Measurements from ENCODE around the gene SLC16A5. TPM values are rescaled to one million over a fixed set of nuclear protein-coding genes. Genes with fewer than 3 reads are reported as not detected.

SLC16A5 gene
- total RNA-seq, 1 experiment from 2014 or later = 33.8 TPM

DNA sequence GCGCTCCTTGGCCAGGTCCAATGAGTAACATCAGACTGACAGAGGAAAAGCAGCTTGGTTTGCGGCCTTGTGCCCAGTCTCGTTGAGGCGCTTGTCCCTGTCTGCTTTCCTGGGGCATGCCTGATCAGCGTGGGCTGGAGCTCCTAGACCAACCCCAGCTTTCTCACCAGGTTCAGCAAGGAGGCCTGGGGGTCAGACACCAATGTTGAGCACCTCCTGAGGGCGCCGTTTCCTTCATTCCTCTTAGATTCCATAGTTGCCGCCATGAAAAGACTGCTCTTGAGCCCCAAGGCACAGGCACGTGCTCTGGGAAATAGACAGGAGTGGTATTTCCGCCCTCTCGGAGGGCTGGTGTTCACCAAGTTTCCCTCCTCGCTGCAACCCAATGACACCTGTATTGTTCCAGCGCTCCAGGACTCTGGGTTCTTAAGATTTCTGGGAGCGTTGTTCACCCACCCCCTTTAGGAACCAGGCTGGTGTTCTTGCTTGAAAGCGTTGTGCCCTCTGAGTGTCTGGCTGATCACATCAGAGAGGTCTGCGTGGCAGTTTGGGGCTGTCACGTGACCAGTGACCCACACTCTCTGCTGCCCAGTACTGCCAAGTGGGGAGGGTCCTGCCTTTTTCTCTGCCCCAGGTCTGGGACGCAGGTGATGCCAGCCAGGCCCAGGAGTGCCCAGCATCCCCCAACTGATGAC, 22.7 kb upstream of the SLC16A5 start:
- Mint-ChIP-seq H3K36me3 (ENCODE audit: insufficient read depth, unreplicated experiment) (peaks cover 47% of the 10 kb centered on the region), H3K4me3 (ENCODE audit: unreplicated experiment) (no peak overlapping the region), H3K4me1 (ENCODE audit: low read depth, unreplicated experiment) (peaks cover 2% of the 10 kb centered on the region), H3K27me3 (ENCODE audit: insufficient read depth, unreplicated experiment) (no peaks in the 10 kb centered on the region), H3K9me3 (ENCODE audit: unreplicated experiment) (no peaks in the 10 kb centered on the region), H3K27ac (ENCODE audit: unreplicated experiment) (no peak overlapping the region)
- Histone ChIP-seq H3K36me3 (ENCODE audit: control insufficient read depth, insufficient read depth, low read length) (peaks cover 5% of the 10 kb centered on the region), H3K9me3 (no peaks in the 10 kb centered on the region), H3K4me1 (0 out of 2 replicates have a peak, but pooled peaks cover under 1% of the 10 kb centered on the region), H3K4me3 (ENCODE audit: low read depth, low read length) (no peak overlapping the region), H3K27me3 (replicated peaks; ENCODE audit: control insufficient read depth, insufficient read depth, low read length) (no peaks in the 10 kb centered on the region)
- intact Hi-C loops (cut with micrococcal nuclease; ENCODE audit: unreplicated experiment) = loop anchor here (5.0 kb wide), 1 partner anchor 42 kb away; the partner anchor contains the start of gene ARMC7
- BruUV-seq (replicated peaks) = no TSS peak
- CTCF ChIA-PET = interaction anchor here (0.8 kb wide), 1 partner anchor 48 kb away, joined by 3 read pairs; no protein-coding TSS in a partner anchor
- POLR2A ChIA-PET = interaction anchor here (1.0 kb wide), 1 partner anchor 90 kb away, joined by 3 read pairs; no protein-coding TSS in a partner anchor
- no peak for DNase-seq
- TF ChIP-seq, protein P1, sequence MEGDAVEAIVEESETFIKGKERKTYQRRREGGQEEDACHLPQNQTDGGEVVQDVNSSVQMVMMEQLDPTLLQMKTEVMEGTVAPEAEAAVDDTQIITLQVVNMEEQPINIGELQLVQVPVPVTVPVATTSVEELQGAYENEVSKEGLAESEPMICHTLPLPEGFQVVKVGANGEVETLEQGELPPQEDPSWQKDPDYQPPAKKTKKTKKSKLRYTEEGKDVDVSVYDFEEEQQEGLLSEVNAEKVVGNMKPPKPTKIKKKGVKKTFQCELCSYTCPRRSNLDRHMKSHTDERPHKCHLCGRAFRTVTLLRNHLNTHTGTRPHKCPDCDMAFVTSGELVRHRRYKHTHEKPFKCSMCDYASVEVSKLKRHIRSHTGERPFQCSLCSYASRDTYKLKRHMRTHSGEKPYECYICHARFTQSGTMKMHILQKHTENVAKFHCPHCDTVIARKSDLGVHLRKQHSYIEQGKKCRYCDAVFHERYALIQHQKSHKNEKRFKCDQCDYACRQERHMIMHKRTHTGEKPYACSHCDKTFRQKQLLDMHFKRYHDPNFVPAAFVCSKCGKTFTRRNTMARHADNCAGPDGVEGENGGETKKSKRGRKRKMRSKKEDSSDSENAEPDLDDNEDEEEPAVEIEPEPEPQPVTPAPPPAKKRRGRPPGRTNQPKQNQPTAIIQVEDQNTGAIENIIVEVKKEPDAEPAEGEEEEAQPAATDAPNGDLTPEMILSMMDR (IDR thresholded peaks at IDR 0.05; ENCODE audit: insufficient read depth in 1 of 2, low read depth in 1 of 2, low read length in 1 of 2, severe bottlenecking in 1 of 2, unreplicated experiment in 1 of 2) = no peak

DNA sequence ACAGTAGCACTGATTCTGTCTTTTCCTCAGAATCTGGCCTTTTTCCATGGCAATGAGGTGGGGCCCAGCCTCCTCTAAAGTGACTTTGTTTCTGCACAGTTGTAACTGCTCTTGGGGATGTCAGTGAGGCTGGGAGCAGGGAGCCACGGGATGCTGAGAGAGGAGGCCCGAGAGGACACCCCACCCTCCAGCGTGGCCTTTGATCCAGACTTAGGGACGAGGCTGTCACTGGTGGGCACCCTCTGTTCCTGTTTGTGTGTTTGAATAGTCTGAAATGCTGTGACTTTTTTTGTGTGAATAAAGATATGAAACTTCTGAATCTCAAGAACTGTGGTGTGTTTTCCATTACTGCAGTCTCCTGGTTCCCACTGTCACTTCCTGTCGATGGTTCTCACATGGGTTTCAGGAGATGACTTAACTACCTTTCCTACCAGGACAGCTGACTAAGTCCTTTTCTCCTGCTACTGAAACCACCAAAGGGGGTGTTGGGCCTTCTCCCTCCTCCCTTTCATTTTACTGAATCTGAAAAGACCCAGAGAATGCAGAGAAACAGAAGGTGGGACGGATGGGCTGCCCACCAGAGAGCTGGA, 22.1 kb upstream of the SLC16A5 start:
- DNase-seq = no peak
- H3K9me3 ChIP-seq = no peaks in the 10 kb centered on the region
- intact Hi-C loops (cut with micrococcal nuclease; ENCODE audit: unreplicated experiment) = loop anchor here (5.0 kb wide), 1 partner anchor 42 kb away; the partner anchor contains the start of gene ARMC7
- no peaks in the 10 kb centered on the region for H3K27me3 Mint-ChIP-seq (ENCODE audit: insufficient read depth, unreplicated experiment)
- no TSS peak for BruUV-seq (replicated peaks)
- H3K4me1 ChIP-seq = no peaks in the 10 kb centered on the region
- ChIA-PET CTCF (interaction anchor here (0.6 kb wide), 1 partner anchor 85 kb away, joined by 3 read pairs; no protein-coding TSS in a partner anchor), POLR2A (no interaction called here)
- H3K4me3 Mint-ChIP-seq (ENCODE audit: unreplicated experiment) = no peak overlapping the region
- no peak overlapping the region for H3K27ac Mint-ChIP-seq (ENCODE audit: unreplicated experiment)
- H3K36me3 Mint-ChIP-seq (ENCODE audit: insufficient read depth, unreplicated experiment) = peaks cover 41% of the 10 kb centered on the region
- TF ChIP-seq, protein P1 (IDR thresholded peaks at IDR 0.05; ENCODE audit: insufficient read depth in 1 of 2, low read depth in 1 of 2, low read length in 1 of 2, severe bottlenecking in 1 of 2, unreplicated experiment in 1 of 2) = no peak
- H3K4me1 Mint-ChIP-seq (ENCODE audit: low read depth, unreplicated experiment) = no peaks in the 10 kb centered on the region
- H3K36me3 ChIP-seq (ENCODE audit: control insufficient read depth, insufficient read depth, low read length) = peaks cover 5% of the 10 kb centered on the region
- H3K27me3 ChIP-seq (replicated peaks; ENCODE audit: control insufficient read depth, insufficient read depth, low read length) = no peaks in the 10 kb centered on the region
- H3K4me3 ChIP-seq (ENCODE audit: low read depth, low read length) = no peak overlapping the region
- no peaks in the 10 kb centered on the region for H3K9me3 Mint-ChIP-seq (ENCODE audit: unreplicated experiment)

DNA sequence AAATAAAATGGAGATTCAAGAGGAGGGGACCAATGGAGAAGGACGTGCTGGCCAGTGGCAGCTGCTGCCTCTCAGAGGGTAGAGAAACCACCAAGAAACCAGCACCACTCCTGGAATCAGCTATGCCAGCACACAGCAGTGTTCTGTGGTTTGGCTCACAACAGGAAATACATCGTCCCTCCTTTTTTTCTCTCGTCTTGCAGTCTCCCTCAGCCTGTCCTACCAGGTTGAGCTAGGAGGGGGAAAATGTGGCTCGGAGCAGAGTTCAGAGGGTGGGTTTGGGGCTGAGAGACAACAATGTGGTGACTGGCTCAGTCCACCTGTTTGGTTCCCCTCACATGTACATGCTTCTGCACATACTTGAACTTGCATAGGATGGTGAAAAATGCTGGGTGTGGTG, 19.9 kb upstream of the SLC16A5 start:
- H3K4me1 Mint-ChIP-seq (ENCODE audit: low read depth, unreplicated experiment) = peaks cover 7% of the 10 kb centered on the region
- Histone ChIP-seq H3K4me3 (ENCODE audit: low read depth, low read length) (no peak overlapping the region), H3K4me1 (no peaks in the 10 kb centered on the region), H3K27me3 (replicated peaks; ENCODE audit: control insufficient read depth, insufficient read depth, low read length) (no peaks in the 10 kb centered on the region), H3K9me3 (no peaks in the 10 kb centered on the region), H3K36me3 (ENCODE audit: control insufficient read depth, insufficient read depth, low read length) (peaks cover 4% of the 10 kb centered on the region)
- H3K27ac Mint-ChIP-seq (ENCODE audit: unreplicated experiment) = no peak overlapping the region
- no peaks in the 10 kb centered on the region for H3K9me3 Mint-ChIP-seq (ENCODE audit: unreplicated experiment)
- DNase-seq = no peak
- POLR2A ChIA-PET = no interaction called here
- H3K4me3 Mint-ChIP-seq (ENCODE audit: unreplicated experiment) = no peak overlapping the region
- intact Hi-C loops (cut with micrococcal nuclease; ENCODE audit: unreplicated experiment) = loop anchor here (5.0 kb wide), 1 partner anchor 39 kb away; the partner anchor contains the start of gene ARMC7
- peaks cover 28% of the 10 kb centered on the region for H3K36me3 Mint-ChIP-seq (ENCODE audit: insufficient read depth, unreplicated experiment)
- CTCF ChIA-PET = interaction anchor here (0.6 to 2.9 kb wide), 3 partner anchors 8 to 622 kb away, joined by 4 to 16 read pairs (median 8); no protein-coding TSS in a partner anchor
- BruUV-seq (replicated peaks) = no TSS peak
- TF ChIP-seq, protein P1 (IDR thresholded peaks at IDR 0.05; ENCODE audit: insufficient read depth in 1 of 2, low read depth in 1 of 2, low read length in 1 of 2, severe bottlenecking in 1 of 2, unreplicated experiment in 1 of 2) = no peak
- no peaks in the 10 kb centered on the region for H3K27me3 Mint-ChIP-seq (ENCODE audit: insufficient read depth, unreplicated experiment)

Measured in Caco-2 (cell line).